Subcutaneous adipose tissue (tissue), 4 donors: ENCODE results near the gene PAN3. TPM values are rescaled to one million over a fixed set of nuclear protein-coding genes. Genes with fewer than 3 reads are reported as not detected.

Experiments
- total RNA-seq, 4 donors: library from RNA; depleted of rRNA; stranded (reverse); fragments of >200 nt; gene quantifications; one replicate each; pipeline ENCODE4 v1.1.0, GENCODE V29; 2016
- TF ChIP-seq, protein P1 (sequence below): fragments of 450-650 bp; IDR thresholded peaks from one replicate; pipeline ENCODE4 v1.5.1; 2016; ENCODE audit warnings: low read depth, mild to moderate bottlenecking, control low read depth, antibody characterized with exemption, moderate library complexity

Gene PAN3
- total RNA-seq, 4 donors from 2014 or later = 36.0 to 46.3 (median 44.0) TPM

DNA sequence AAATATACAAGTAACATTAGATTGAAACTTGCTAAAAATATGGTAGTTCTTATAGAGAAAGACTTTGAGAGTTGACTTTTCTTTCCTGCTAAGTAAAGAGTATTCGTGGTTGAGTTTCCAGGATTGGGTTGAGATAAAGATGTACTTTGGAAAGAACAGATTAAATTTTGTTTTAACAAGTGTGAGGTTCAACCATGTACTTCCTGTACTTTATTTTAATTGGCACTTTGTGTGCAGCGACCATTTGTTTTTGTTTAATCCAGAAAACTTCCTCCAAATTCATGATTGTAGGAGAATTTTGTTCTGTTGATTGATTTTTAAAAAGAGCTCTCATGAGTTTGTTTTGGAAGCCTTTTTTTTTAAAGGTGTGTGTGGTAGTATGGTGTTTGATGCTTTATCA lies 46.9 kb downstream of the PAN3 start:
- TF ChIP-seq, protein P1, sequence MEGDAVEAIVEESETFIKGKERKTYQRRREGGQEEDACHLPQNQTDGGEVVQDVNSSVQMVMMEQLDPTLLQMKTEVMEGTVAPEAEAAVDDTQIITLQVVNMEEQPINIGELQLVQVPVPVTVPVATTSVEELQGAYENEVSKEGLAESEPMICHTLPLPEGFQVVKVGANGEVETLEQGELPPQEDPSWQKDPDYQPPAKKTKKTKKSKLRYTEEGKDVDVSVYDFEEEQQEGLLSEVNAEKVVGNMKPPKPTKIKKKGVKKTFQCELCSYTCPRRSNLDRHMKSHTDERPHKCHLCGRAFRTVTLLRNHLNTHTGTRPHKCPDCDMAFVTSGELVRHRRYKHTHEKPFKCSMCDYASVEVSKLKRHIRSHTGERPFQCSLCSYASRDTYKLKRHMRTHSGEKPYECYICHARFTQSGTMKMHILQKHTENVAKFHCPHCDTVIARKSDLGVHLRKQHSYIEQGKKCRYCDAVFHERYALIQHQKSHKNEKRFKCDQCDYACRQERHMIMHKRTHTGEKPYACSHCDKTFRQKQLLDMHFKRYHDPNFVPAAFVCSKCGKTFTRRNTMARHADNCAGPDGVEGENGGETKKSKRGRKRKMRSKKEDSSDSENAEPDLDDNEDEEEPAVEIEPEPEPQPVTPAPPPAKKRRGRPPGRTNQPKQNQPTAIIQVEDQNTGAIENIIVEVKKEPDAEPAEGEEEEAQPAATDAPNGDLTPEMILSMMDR = no peak

- TF ChIP-seq, protein P1 = no peak
These were observed 60.7 kb downstream of the PAN3 start for GRCh38 chr13:28199089-28199488.

DNA sequence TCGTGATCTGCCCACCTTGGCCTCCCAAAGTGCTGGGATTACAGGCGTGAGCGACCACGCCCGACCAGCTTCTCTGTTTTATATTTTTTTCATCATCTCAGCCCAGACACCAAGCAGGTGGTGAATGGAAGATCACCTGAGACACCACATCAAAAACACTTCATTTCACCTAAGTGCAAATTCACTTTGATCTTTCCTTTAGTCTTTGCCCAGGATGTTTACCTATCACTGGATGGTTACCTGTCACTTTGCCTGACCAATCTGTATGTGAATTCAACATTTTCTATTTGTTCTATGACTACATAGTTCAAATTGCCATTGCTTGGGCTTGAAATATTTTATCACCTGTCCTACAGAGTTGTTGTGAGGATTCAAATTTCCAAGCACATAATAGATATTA lies 65.7 kb downstream of the PAN3 start:
- TF ChIP-seq, protein P1 = no peak

GRCh38 chr13:28204690-28205443 lies 66.5 kb downstream of the PAN3 start:
- TF ChIP-seq, protein P1 = no peak

- TF ChIP-seq, protein P1 = no peak
These were observed 80.3 kb downstream of the PAN3 start for GRCh38 chr13:28218679-28219078.

DNA sequence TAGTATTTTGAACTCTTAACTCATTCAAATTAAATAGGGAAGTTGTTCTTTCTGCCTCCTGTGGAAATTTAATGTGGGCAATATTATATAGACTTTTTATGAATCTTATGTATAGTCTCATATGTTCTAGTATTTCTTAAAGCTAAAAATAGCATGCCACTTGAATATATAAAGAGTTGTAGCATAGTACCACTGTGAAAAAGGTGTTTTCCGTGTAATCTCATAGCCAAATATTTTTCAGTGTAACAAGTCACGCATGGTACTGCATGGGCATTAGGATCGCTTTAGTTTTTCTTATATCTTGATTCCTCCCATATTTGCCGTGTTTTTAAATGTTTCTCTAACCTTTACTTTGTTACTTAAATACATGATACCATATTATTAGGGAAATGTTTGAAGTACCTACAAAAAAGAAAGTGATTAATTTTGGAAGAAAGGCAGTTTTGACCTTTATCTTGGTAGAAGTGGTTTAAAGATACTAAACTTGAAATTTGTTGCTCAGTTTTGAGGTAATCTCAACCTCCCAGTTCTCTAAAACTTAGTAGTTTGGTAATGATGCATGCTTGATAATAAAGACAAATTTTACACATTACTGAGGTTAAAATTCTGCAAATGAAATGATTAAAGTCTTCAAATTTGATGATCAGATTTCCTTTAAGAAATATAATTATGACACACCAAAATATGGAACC lies 81.2 kb downstream of the PAN3 start:
- TF ChIP-seq, protein P1 = no peak

GRCh38 chr13:28220166-28220565 lies 81.8 kb downstream of the PAN3 start:
- TF ChIP-seq, protein P1 = no peak
